ENCODE measurements around the gene TMSB4X.

DNA sequence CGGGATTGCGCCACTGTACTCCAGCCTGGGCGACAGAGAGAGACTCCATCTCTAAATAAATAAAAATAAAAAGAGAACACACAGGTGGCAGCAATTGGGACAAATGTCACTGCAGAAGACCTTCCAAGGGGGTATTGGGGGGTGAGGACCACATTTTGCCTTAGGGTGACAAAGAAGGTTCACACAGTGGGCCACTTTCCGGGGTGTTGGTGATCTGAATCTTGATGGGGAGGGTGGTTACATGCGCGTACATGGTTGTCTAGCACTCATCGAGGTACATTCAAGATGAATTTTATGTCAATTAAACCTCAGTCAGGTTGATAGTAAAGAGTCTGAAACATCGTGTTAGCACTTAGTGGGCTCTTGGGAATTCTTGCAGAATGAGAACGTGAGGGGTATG, 20.5 kb upstream of the TMSB4X start:
- TF ChIP-seq, protein P1, sequence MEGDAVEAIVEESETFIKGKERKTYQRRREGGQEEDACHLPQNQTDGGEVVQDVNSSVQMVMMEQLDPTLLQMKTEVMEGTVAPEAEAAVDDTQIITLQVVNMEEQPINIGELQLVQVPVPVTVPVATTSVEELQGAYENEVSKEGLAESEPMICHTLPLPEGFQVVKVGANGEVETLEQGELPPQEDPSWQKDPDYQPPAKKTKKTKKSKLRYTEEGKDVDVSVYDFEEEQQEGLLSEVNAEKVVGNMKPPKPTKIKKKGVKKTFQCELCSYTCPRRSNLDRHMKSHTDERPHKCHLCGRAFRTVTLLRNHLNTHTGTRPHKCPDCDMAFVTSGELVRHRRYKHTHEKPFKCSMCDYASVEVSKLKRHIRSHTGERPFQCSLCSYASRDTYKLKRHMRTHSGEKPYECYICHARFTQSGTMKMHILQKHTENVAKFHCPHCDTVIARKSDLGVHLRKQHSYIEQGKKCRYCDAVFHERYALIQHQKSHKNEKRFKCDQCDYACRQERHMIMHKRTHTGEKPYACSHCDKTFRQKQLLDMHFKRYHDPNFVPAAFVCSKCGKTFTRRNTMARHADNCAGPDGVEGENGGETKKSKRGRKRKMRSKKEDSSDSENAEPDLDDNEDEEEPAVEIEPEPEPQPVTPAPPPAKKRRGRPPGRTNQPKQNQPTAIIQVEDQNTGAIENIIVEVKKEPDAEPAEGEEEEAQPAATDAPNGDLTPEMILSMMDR (IDR thresholded peaks at IDR 0.05), result no peak
- no peak for TF ChIP-seq POLR2AphosphoS5 (IDR thresholded peaks at IDR 0.05)
- TF ChIP-seq POLR2A (IDR thresholded peaks at IDR 0.05), result no peak
- no peak for TF ChIP-seq EP300 (IDR thresholded peaks at IDR 0.05)

Measured in sigmoid colon (tissue), 4 donors.